NCI-H510A treated with DMSO at 0.1 percent for 48 hours (cell line): ENCODE data around the gene CELA2B.
"Not testable (repeated sequence)": the region's sequence is repeated elsewhere in the genome, so short reads cannot be mapped to it uniquely, and the experiment has no call there.

Experiments used
- DNase-seq: peaks from one replicate; lab custom pipeline; 2025; lab: John Stamatoyannopoulos, UW

The CELA2B gene

DNA sequence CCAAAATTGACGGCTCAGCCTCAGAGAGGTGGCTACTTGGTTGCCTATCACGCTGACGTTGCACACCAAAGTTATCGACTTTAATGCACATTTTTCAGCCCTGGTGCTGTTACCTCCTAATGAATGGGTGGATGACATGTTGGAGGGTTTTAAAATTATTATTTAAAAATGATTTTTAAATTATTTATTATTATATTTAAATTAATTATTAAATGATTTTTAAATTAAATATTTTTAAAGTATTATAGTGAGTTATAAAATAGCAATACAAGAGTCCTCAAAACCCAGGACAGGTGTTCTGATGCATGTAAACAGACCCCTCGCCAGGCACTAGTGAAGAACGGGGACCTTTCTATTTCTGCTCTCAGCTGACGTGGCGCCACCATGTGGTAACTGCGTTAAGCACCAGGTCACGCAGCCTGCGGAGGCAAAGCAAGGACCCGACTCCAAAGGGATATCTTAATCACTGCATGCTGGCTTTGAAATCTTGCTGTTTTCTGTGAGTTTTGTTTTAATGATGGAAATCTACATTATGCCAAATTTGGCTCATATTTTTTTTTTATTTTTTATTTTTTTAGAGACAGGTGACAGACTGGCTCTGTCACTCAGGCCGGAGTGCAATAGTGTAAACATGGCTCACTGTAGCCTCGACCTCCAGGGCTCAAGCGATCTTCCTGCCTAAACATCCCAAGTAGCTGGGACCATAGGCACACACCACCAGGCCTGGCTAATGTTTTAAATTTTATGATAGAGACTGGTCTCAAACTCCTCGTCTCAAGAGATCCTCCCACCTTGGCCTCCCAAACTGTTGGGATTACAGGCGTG, 25.5 kb downstream of the CELA2B start:
- DNase-seq: peak; percentile 93

DNA sequence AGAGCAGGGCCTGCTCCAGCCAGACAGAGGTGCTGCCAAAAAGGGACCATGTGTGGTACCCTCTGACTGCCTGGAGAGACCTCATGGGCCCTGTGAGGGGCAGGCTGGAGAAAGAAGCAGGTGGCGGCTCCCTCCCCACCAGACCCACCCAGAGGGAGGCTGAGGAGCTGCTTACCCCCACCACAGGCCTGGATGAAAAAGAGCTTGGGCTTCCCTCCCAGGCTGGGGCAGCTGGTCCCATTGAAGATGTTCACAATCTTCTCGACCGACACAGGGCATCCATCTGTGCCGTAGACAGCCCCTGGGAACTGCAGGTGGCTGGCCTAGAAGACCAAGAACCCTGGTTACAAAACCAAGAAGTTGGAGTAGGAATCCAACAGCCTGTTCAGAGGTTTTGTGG, 28.5 kb downstream of the CELA2B start:
- no peak for DNase-seq

DNA sequence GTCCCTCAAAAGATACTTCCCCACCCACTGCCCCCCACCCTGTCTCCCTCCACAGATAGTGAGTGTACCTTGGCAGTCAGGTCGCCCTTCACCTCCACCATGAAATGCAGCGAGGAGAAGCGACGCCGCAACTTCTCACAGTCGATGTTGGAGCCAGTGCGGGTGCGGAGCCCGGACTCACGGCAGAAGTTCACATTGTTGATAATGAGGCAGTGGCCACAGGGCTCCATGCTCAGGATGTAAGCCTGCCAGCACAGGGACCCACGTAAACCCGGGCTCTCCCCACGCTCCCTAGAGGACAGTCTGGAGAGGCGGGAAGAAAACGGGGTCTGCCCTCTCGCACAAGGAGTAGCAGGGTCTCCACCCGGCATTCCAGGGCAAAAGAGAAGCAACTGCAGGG, 30.9 kb downstream of the CELA2B start:
- DNase-seq: no peak

DNA sequence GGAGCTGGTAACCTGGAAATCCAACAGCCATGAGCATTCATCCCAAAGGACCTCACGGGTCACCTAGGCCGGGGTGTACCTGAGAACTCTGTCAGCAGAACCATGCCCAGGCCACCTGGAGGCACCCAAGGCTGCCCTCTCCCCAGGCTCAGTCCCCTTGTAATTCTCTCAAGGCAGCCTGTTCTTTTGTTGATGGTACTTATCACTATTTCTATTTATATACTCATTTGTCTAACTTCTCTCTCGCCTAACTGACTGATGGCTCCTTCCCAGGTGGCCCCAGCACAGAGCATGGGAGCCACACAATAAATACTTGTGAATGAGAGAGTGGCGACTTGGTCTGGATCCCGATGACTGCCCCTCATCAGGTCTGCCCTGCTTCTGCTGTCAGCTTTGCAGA, 31.4 kb downstream of the CELA2B start:
- no peak for DNase-seq

DNA sequence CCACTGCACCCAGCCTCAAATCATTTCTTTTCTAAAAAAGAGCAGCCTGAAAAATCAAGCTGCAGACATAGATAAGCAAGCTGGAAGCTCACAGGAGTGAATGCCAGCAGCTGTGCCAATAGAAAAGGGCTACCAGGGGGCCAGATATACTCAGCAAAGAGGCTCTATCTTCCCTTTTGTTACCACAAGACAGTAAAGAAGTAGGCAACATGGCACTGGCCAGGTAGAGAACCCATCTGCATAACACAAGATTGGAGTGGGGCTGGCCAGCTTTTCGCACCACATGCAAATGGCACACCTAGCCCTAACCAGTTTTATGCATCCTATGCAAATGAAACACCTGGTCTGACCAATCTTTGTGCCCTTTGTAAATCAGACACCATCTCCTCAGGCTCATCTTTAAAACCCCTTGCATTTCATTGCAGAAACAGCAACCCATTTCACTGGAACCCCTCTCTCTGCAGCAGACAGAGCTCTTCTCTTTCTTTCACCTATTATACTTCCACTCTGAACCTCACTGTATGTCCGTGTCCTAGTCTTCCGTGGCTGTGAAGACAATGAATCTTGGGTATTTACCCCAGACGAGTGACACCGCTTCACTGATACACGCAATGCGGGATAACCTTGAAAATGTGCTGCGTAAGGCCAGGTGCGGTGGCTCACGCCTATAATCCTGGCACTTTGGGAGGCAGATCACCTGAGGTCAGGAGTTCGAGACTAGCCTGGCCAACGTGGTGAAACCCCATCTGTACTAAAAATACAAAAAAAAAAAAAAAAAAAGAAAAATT, 33.0 kb downstream of the CELA2B start:
- no peak for DNase-seq

DNA sequence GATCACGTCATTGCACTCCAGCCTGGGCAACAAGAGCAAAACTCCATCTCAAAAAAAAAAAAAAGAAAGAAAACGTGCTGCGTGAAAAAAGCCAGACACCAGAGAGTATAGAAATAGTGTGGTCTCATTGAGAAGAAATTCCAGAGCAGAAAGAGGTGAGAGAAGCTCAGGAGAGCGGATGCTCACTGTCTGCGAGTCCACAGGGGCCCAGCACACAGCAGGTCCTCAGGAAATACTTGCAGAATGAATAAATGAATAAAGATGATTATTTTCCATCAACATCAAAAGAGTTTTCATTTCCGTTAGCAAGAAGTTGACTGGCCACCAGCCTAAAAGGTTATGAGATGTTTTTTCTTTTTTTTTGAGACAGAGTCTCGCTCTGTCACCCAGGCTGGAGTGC, 33.7 kb downstream of the CELA2B start:
- DNase-seq: no peak

DNA sequence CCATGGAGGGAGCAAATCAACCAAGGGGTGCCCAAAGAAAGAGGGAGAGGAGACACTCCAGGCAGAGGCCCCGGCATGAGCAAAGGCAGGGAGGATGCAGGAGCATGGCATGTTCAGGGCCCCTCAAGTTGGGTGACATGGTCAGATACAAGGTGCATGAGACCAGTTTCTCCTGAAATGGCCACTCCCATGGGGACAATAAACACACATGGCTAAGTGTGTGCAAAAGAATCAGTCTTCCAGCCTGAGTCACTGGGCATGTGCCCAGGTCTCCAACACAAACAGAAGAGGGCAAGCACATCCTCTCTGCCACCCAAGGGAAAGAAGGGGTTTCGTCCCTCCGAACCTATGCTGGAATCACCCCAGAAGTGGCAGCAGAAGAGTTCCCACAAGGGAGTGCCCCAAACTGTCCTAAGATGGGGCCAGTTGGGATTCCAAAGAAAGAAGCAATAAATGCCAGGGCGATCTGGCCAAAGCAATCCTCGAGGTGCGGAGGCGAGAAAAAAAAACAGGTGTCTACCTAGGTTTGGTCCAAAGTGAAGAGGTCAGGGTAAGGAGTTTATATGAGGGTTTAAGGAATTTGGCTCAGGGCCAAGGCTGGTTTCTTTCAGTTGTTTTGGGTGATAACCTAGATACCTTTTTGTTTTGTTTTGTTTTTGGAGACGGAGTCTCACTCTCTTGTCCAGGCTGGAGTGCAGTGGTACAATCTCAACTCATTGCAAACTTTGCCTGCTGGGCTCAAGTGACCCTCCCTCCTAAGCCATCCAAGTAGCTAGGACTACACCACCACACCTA, 34.9 kb downstream of the CELA2B start:
- no peak for DNase-seq

DNA sequence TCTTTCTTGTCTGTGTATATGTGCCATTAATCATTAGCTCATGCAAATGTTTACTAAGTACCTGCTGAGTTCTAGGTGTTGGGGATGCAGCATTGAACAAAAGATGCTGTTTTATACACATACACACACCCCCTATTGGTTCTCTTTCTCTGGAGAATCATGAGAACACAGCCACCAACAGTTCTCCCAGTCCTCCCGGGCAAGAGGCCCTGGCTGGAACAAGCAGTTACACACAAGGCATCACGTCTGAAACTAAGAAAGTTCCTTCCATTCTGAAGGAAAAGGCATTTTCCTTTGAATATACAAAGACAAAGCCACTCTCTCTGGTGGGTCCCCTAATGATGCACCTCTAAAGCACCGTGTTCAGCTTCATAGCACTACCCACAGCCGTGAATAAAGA, 37.3 kb downstream of the CELA2B start:
- DNase-seq: no peak

DNA sequence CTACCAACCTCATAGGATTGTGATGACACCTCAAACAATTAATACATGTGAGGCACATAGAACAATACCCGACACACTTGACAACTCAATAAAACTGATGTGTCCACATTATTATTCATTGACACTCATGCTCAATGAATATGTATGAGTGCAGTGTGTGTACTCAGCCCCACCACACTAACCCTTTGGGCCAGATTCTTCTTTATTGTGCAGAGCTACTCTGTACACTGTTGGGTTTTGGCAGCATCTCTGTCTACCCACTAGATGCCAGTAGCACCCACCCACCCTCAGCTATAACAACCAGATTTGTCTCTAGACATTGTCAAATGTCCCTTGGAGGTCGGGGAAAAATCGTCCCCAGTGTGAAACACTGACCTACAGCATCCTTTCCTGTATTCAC, 38.0 kb downstream of the CELA2B start:
- no peak for DNase-seq

DNA sequence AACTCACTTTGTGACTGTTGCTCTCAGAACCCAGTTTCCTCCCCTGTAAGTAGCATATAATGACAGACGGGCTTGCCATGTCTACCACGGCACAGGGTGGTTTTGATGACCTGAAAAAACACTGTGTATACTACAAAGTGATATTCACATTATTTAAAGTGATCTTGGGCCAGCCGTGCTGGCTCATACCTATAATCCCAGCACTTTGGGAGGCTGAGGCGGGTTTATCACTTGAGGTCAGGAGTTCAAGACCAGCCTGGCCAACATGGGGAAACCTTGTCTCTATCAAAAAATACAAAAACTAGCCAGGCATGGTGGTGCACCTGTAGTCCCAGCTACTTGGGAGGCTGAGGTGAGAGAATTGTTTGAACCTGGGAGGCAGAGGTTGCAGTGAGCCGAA, 38.7 kb downstream of the CELA2B start:
- not testable (repeated sequence) for DNase-seq

DNA sequence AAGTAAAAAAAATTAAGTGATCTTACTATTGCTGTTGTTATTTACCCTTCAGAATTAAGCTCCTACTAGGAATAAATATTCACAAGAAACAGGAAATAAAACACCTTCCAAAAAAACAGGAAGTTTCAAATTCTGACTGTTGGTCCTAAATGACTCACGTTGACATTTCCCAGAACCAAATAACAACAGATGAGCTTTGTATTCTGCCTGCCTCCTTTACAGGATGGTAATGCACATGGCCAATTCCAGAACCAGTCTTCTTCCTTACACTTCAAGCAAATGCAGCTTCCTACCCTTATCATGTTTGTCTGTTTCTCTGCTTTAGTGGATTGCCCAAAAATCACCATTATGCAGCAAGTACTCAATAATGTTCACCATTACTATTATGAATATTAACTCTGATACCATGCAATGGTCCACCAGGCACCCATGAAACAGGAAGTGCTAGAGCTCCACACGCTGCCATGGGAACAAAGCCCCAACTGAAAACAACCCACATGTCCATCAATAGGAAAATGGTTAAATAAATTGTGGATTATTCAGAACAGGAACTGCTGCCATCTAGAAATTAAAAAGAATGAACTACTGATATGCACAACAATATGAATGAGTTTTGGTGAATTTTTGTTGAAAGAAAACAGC, 39.2 kb downstream of the CELA2B start:
- DNase-seq: no peak

DNA sequence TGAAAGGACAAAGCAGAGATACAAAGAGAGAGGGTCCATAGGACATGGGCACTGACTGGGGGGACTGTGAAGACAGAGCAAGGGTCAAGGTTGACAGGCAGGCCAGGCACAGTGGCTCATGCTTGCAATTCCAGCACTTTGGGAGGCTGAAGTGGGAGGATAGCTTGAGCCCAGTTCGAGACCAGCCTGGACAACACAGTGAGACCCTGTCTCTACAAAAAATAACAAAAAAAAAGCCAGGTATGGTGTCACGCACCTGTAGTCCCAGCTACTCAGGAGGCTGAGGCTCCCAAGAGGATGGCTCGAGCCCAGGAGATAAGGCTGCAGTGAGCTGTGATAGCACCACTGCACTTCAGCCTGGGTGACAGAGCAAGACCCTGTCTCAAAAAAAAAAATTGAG, 43.7 kb downstream of the CELA2B start:
- DNase-seq: no peak

DNA sequence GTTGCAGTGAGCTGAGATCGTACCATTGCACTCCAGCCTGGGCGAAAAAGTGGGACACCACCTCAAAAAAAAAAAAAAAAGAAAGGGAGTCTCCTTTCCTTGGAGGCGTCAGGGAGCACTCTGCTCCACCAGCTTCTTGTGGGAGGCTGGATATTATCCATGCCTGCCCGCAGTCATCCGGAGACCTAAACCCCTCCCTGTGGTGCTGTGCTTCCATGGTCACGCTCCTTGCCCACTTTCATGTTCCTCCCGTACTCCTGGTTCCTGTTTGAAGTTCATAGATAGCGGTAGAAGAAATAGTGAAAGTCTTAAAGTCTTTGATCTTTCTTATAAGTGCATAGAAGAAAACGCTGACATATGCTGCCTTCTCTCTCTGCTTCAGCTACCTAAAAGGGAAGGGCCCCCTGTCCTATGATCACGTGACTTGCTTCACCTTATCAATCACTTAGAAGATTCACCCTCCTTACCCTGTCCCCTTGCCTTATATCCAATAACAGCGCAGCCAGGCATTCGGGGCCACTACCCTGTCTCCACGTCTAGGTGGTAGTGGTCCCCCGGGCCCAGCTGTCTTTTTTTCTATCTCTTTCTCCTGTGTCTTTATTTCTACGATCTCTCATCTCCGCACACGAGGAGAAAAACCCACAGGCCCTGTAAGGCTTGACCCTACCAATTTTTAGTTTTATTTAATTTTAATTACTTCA, 45.5 kb downstream of the CELA2B start:
- DNase-seq: not testable (repeated sequence)

DNA sequence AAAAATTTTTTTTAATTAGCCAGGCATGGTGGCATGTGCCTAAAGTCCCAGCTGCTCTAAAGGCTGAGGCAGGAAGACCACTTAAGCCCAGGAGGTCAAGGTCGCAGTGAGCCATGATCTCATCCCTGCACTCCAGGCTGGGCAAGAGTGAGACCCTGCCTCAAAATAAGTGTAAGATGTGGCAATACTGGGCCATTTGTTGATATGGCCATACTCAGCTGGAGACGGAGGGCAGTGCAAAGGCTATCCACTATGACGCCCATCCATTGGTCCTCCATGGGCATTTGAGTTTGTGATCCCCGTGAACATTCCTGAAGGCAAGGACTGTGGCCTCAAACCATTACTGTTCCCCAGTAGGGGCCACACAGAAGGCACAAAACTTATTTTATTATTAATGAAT, 46.6 kb downstream of the CELA2B start:
- DNase-seq: no peak

DNA sequence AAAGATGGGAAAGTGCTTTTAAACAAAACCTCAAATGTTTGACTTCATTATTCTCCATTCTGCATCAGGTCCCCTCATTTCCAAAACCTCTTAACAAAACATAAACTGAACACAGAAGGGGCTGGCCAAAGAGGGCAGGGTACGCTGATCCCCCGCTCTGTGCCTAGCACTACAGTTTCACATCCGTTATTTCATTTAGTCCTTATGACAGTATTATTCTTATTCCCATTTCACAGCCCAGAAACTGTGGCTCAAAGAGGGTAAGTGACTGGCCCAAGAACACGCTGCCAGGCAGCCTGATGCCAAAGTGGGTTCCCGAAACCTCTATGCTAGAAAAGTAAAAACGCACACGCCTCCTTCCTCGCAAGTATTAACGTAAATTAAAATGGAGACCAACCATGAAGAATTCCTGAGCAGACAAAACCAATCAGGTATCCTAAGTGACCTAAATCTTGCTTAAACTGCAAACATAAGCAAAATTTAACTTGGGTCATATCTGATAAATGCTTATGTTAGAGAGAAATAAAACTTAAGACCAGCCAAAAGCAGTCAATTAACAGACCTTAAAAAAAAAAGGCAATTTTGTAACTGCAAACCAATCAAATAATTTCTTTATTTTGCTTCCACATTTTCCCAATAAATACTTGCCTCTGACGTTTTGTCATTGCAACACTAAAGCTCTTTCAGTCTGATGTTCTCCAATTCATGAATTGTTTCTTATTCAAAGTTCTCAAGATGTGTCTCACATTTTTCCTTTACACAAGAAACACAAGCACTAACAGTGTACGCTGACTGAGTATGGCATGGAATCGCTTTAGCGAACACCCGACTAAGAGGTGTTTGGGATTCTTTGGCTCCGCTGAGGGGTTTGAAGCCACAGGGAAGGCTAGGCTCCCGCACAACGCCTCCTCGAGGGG, 47.5 kb downstream of the CELA2B start:
- DNase-seq: peak; percentile 94

DNA sequence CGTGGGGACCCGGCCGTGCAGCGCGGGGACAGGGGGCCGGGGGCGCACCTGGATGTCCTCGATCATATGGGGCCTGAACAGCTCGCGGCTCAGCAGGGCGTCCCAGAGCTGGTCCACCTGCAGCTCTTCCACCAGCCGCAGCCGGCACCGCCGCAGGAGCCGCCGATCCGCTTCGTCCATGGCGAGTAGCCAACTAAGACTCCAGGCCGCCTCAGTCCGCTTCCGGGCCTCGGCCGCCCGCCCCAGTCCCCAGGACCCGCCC, 48.0 kb downstream of the CELA2B start, which contains the start of gene CASP9:
CASP9 (minus strand) TSS at position 195 of the 262 bp plus-strand sequence; CDS start at position 180, 15 bp downstream.
- DNase-seq: no peak

DNA sequence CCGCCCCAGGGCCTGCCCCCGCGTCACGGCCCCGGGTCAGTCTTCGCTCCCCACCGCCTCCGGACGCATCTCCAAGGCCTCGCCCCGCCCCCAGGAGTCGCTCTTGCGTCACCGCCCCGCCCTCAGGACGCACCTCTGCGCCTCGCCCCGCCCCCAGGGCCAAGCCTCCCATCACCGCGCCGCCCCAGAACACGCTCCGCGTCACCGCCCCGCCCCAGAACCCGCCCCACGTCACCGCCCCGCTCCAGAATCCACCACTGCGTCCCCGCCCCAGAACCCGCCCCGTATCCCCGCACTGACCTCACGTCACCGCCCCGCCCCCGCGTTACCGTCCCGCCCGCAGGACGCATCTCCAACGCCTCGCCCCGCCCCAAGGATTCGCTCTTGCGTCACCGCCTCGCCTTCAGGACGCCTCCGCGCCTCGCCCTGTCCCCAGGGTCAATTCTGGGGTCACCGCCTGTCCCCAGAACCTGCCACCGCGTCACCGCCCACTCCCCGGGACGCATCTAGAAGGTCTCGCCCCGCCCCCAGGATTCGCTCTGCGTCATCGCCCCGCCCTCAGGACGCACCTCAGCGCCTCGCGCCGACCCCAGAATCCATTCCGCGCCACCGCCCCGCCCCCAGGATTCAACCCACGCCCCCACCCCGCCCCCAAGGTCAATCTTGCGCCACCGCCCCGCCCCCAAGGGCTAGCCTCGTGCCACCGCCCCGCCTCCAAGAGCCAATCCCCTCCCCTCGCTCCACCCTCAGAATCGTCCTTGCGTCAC, 48.6 kb downstream of the CELA2B start:
- DNase-seq: peak; percentile 100

DNA sequence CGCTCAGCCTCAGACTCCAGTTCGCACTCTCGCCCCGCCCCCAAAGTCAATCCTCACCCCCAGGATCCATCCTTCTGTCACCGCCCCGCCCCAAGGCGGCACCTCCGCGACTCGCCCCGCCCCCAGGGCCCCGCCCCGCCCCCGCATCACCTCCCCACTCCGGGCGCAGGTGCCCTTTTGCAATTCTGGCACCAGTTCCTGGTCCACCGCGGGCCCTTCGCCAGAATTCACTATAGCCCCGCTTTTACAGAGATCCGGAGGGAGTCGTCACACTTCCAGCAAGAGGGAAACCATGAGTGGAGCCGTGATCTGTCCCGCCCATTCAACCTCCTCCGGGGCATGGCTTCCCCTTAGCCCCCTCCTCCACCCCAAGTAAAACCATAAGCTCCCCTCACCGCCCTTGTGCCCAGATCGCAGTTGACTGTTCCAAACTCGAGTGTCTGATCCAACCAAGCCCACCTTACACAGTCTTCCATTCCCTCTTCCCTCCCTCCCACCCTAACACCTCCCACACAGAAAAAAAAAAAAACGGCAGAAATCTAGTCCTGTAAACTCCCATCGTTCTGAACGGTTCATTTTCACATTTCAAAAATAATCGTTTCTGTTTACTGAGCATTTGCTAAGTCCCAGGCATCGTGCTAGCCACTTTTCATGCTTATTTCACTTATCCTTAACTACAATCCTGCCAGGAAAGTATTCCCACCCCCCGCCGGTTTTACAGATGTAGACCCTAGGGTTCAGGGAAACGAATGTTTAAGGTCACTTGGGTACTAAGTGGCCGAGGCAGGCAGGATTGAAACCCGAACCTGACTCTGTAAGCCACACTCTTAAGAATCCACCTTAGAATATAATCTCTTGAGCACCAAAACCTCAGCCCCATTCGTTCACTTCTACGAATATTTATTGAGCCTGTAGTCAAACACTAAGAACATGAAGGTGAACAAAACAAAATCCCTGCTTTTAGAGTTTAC, 49.4 kb downstream of the CELA2B start:
- DNase-seq: peak; percentile 80
